ENCODE results near the gene ARHGAP6.
"Not testable (repeated sequence)": the region's sequence is repeated elsewhere in the genome, so short reads cannot be mapped to it uniquely, and the experiment has no call there.

Gene ARHGAP6

GRCh38 chrX:11259437-11259836 lies 406.3 kb downstream of the ARHGAP6 start:
- H3K9me3 Mint-ChIP-seq: no peaks in the 10 kb centered on the region
- H3K36me3 Mint-ChIP-seq (ENCODE audit: low read depth): no peaks in the 10 kb centered on the region
- H3K4me3 Mint-ChIP-seq: no peak overlapping the region
- no peaks in the 10 kb centered on the region for H3K27me3 Mint-ChIP-seq (ENCODE audit: low read depth)
- no peak overlapping the region for H3K27ac Mint-ChIP-seq
- H3K4me1 Mint-ChIP-seq (ENCODE audit: low read depth): no peaks in the 10 kb centered on the region

GRCh38 chrX:11257711-11258110 lies 408.0 kb downstream of the ARHGAP6 start:
- H3K9me3 Mint-ChIP-seq: no peaks in the 10 kb centered on the region
- no peaks in the 10 kb centered on the region for H3K27me3 Mint-ChIP-seq (ENCODE audit: low read depth)
- no peak overlapping the region for H3K27ac Mint-ChIP-seq
- no peaks in the 10 kb centered on the region for H3K4me1 Mint-ChIP-seq (ENCODE audit: low read depth)
- H3K36me3 Mint-ChIP-seq (ENCODE audit: low read depth): no peaks in the 10 kb centered on the region
- H3K4me3 Mint-ChIP-seq: no peak overlapping the region

GRCh38 chrX:11257290-11257689 lies 408.4 kb downstream of the ARHGAP6 start:
- Mint-ChIP-seq H3K27me3 (ENCODE audit: low read depth) (no peaks in the 10 kb centered on the region), H3K36me3 (ENCODE audit: low read depth) (no peaks in the 10 kb centered on the region), H3K4me3 (no peak overlapping the region), H3K9me3 (no peaks in the 10 kb centered on the region), H3K27ac (no peak overlapping the region), H3K4me1 (ENCODE audit: low read depth) (no peaks in the 10 kb centered on the region)

GRCh38 chrX:11254417-11255109 lies 411.2 kb downstream of the ARHGAP6 start:
- Mint-ChIP-seq H3K27me3 (ENCODE audit: low read depth) (no peaks in the 10 kb centered on the region), H3K4me3 (no peak overlapping the region), H3K9me3 (no peaks in the 10 kb centered on the region), H3K27ac (no peak overlapping the region), H3K36me3 (ENCODE audit: low read depth) (no peaks in the 10 kb centered on the region), H3K4me1 (ENCODE audit: low read depth) (no peaks in the 10 kb centered on the region)

- H3K4me3 Mint-ChIP-seq: no peak overlapping the region
- no peaks in the 10 kb centered on the region for H3K9me3 Mint-ChIP-seq
- no peaks in the 10 kb centered on the region for H3K4me1 Mint-ChIP-seq (ENCODE audit: low read depth)
- no peak overlapping the region for H3K27ac Mint-ChIP-seq
- no peaks in the 10 kb centered on the region for H3K36me3 Mint-ChIP-seq (ENCODE audit: low read depth)
- no peaks in the 10 kb centered on the region for H3K27me3 Mint-ChIP-seq (ENCODE audit: low read depth)
These were observed 421.1 kb downstream of the ARHGAP6 start for GRCh38 chrX:11244636-11245035.

GRCh38 chrX:11242704-11243103 lies 423.0 kb downstream of the ARHGAP6 start:
- H3K27me3 Mint-ChIP-seq (ENCODE audit: low read depth): no peaks in the 10 kb centered on the region

GRCh38 chrX:11241720-11242119 lies 424.0 kb downstream of the ARHGAP6 start:
- H3K27ac Mint-ChIP-seq: no peak overlapping the region
- no peaks in the 10 kb centered on the region for H3K9me3 Mint-ChIP-seq
- H3K36me3 Mint-ChIP-seq (ENCODE audit: low read depth): no peaks in the 10 kb centered on the region
- no peaks in the 10 kb centered on the region for H3K27me3 Mint-ChIP-seq (ENCODE audit: low read depth)
- no peaks in the 10 kb centered on the region for H3K4me1 Mint-ChIP-seq (ENCODE audit: low read depth)
- no peak overlapping the region for H3K4me3 Mint-ChIP-seq

More at GRCh38 chrX:11242704-11243103, 423.0 kb downstream of the ARHGAP6 start:
- Mint-ChIP-seq H3K4me3 (no peak overlapping the region), H3K36me3 (ENCODE audit: low read depth) (no peaks in the 10 kb centered on the region), H3K4me1 (ENCODE audit: low read depth) (no peaks in the 10 kb centered on the region), H3K9me3 (no peaks in the 10 kb centered on the region), H3K27ac (no peak overlapping the region)

GRCh38 chrX:11239230-11239629 lies 426.5 kb downstream of the ARHGAP6 start:
- Mint-ChIP-seq H3K4me3 (no peak overlapping the region), H3K27me3 (ENCODE audit: low read depth) (no peaks in the 10 kb centered on the region), H3K9me3 (no peaks in the 10 kb centered on the region), H3K4me1 (ENCODE audit: low read depth) (no peaks in the 10 kb centered on the region), H3K36me3 (ENCODE audit: low read depth) (no peaks in the 10 kb centered on the region), H3K27ac (no peak overlapping the region)

- not testable (repeated sequence) for H3K4me1 Mint-ChIP-seq (ENCODE audit: low read depth); H3K9me3 Mint-ChIP-seq; H3K36me3 Mint-ChIP-seq (ENCODE audit: low read depth); H3K27me3 Mint-ChIP-seq (ENCODE audit: low read depth); H3K27ac Mint-ChIP-seq; H3K4me3 Mint-ChIP-seq
These were observed 430.3 kb downstream of the ARHGAP6 start for GRCh38 chrX:11235377-11235776.

- Mint-ChIP-seq H3K27ac (no peak overlapping the region), H3K36me3 (ENCODE audit: low read depth) (no peaks in the 10 kb centered on the region), H3K9me3 (no peaks in the 10 kb centered on the region), H3K27me3 (ENCODE audit: low read depth) (no peaks in the 10 kb centered on the region), H3K4me1 (ENCODE audit: low read depth) (no peaks in the 10 kb centered on the region), H3K4me3 (no peak overlapping the region)
These were observed 450.4 kb downstream of the ARHGAP6 start for GRCh38 chrX:11215191-11215921.

- no peak overlapping the region for H3K4me3 Mint-ChIP-seq
- H3K4me1 Mint-ChIP-seq (ENCODE audit: low read depth): no peaks in the 10 kb centered on the region
- no peaks in the 10 kb centered on the region for H3K27me3 Mint-ChIP-seq (ENCODE audit: low read depth)
- H3K9me3 Mint-ChIP-seq: no peaks in the 10 kb centered on the region
- no peak overlapping the region for H3K27ac Mint-ChIP-seq
- H3K36me3 Mint-ChIP-seq (ENCODE audit: low read depth): no peaks in the 10 kb centered on the region
These were observed 451.2 kb downstream of the ARHGAP6 start for GRCh38 chrX:11214346-11215190.

- no peaks in the 10 kb centered on the region for H3K27me3 Mint-ChIP-seq (ENCODE audit: low read depth)
- no peaks in the 10 kb centered on the region for H3K36me3 Mint-ChIP-seq (ENCODE audit: low read depth)
- no peak overlapping the region for H3K4me3 Mint-ChIP-seq
- H3K9me3 Mint-ChIP-seq: no peaks in the 10 kb centered on the region
- no peaks in the 10 kb centered on the region for H3K4me1 Mint-ChIP-seq (ENCODE audit: low read depth)
- no peak overlapping the region for H3K27ac Mint-ChIP-seq
These were observed 453.0 kb downstream of the ARHGAP6 start for GRCh38 chrX:11212741-11213140.

GRCh38 chrX:11210415-11210801 lies 455.3 kb downstream of the ARHGAP6 start:
- no peaks in the 10 kb centered on the region for H3K36me3 Mint-ChIP-seq (ENCODE audit: low read depth)
- H3K4me1 Mint-ChIP-seq (ENCODE audit: low read depth): no peaks in the 10 kb centered on the region
- H3K9me3 Mint-ChIP-seq: no peaks in the 10 kb centered on the region
- H3K27ac Mint-ChIP-seq: no peak overlapping the region
- no peak overlapping the region for H3K4me3 Mint-ChIP-seq
- H3K27me3 Mint-ChIP-seq (ENCODE audit: low read depth): no peaks in the 10 kb centered on the region

- H3K27me3 Mint-ChIP-seq (ENCODE audit: low read depth): no peaks in the 10 kb centered on the region
- H3K27ac Mint-ChIP-seq: no peak overlapping the region
- H3K4me1 Mint-ChIP-seq (ENCODE audit: low read depth): no peaks in the 10 kb centered on the region
- no peaks in the 10 kb centered on the region for H3K36me3 Mint-ChIP-seq (ENCODE audit: low read depth)
- H3K9me3 Mint-ChIP-seq: no peaks in the 10 kb centered on the region
- H3K4me3 Mint-ChIP-seq: no peak overlapping the region
These were observed 455.8 kb downstream of the ARHGAP6 start for GRCh38 chrX:11209798-11210414.

Data from T-helper 1 cell treated with Interleukin-12 subunit alpha and Interleukin-12 subunit beta and Interleukin-4 antibody, amounts not matched to agents 30 μg/mL and 1 μg/mL, for 36 hours (primary cell).